ENCODE measurements around the gene FAM221A. TPM values are rescaled to one million over a fixed set of nuclear protein-coding genes. Genes with fewer than 3 reads are reported as not detected.

FAM221A gene
- total and polyA plus RNA-seq, 2 of the 8 experiments (the other 6 are each of a cell fraction or from before 2014, with no cell fraction given) = 21.5 to 39.0 TPM

- Histone ChIP-seq H3K27me3 (replicated peaks in 1 of 4; ENCODE audit: control insufficient read depth in 3 of 4, extremely low read depth in 1 of 4, insufficient read depth in 3 of 4, low read length in 3 of 4) (no peaks in the 10 kb centered on the region), H3K9ac (replicated peaks in 1 of 4; ENCODE audit: extremely low read depth in 1 of 4, low read depth in 3 of 4, low read length in 3 of 4) (no peak overlapping the region), H3K4ac (replicated peaks; ENCODE audit: insufficient read length, low read depth, low read length) (no peak overlapping the region), H4K5ac (ENCODE audit: insufficient read length, low read depth, low read length) (no peak overlapping the region), H3K79me1 (ENCODE audit: low read depth, low read length) (no peaks in the 10 kb centered on the region), H3K4me3 (ENCODE audit: extremely low read depth in 1 of 4, insufficient read depth in 2 of 4, low read depth in 3 of 4, low read length in 4 of 4) (no peak overlapping the region), H4K20me1 (replicated peaks in 1 of 2; ENCODE audit: control insufficient read depth in 1 of 2, insufficient read depth in 2 of 2, low read length in 2 of 2) (no peaks in the 10 kb centered on the region), H4K91ac (replicated peaks; ENCODE audit: insufficient read length, low read length) (no peak overlapping the region), H3K23ac (ENCODE audit: insufficient read length) (no peak overlapping the region), H2AFZ (ENCODE audit: low read length) (0 out of 2 replicates have a peak overlapping the region, but pooled peaks have one; percentile 3), H2BK15ac (ENCODE audit: low read length) (no peak overlapping the region), H4K8ac (ENCODE audit: extremely low read depth, insufficient read depth, low read length) (no peak overlapping the region), H3K56ac (replicated peaks; ENCODE audit: insufficient read length, low read depth, low read length) (no peak overlapping the region), H2BK12ac (ENCODE audit: low read depth, low read length) (no peak overlapping the region), H2BK120ac (replicated peaks; ENCODE audit: low read depth, low read length) (no peak overlapping the region), H2BK5ac (ENCODE audit: low read depth, low read length) (no peak overlapping the region), H3K18ac (ENCODE audit: extremely low read depth, low read length) (no peak overlapping the region), H3K27ac (ENCODE audit: low read depth, low read length) (peak overlapping the region; percentile 12; the same call in 1 of the 2 replicates), H2BK20ac (ENCODE audit: low read length) (no peak overlapping the region), H3K9me3 (ENCODE audit: insufficient read depth in 2 of 2, low read depth in 1 of 2, low read length in 1 of 2) (peaks cover 4 to 6% of the 10 kb centered on the region in 2 experiments; a peak in 2 of 4 replicates), H3K36me3 (ENCODE audit: control insufficient read depth in 2 of 4, insufficient read depth in 4 of 4, low read length in 3 of 4) (no peaks in the 10 kb centered on the region), H2AK5ac (ENCODE audit: low read depth, low read length) (no peak overlapping the region), H3K14ac (ENCODE audit: insufficient read length) (no peak overlapping the region), H3K23me2 (ENCODE audit: low read depth, low read length) (peaks cover 2% of the 10 kb centered on the region; the same call in 1 of the 2 replicates), H3K79me2 (ENCODE audit: control insufficient read depth in 1 of 2, insufficient read depth in 2 of 2, low read length in 2 of 2) (no peaks in the 10 kb centered on the region), H3K4me2 (ENCODE audit: insufficient read depth in 1 of 2, low read depth in 2 of 2, low read length in 2 of 2) (peak overlapping the region in 1 of 2 experiments; percentile 34; a peak in 1 of 4 replicates), H3K4me1 (replicated peaks in 1 of 4; ENCODE audit: control insufficient read depth in 3 of 4, insufficient read depth in 4 of 4, low read length in 3 of 4) (peaks cover 6 to 16% (median 12%) of the 10 kb centered on the region in 4 experiments)
- FAIRE-seq (peak; percentile 36), DNase-seq (ENCODE audit: low read depth in 1 of 2, low spot score in 2 of 2) (no peak)
- CTCF ChIA-PET (ENCODE audit: partially characterized antibody) = interaction anchor here (0.6 to 1.9 kb wide), 7 partner anchors 12 to 1951 kb away, joined by 3 to 10 read pairs (median 4); no protein-coding TSS in a partner anchor
- WGBS, 2 experiments (ENCODE audit: extremely low coverage in 1 of 2, insufficient coverage in 1 of 2, insufficient read length in 1 of 2, insufficient replicate concordance in 2 of 2, low coverage in 1 of 2, low lambda C conversion rate in 2 of 2, missing lambda C conversion rate in 1 of 2) = 33% methylated on average over 7 of the region's 7 CpGs; no CpG with 5 or more reads in 1 of the 2 experiments
- TF ChIP-seq SP1 (IDR thresholded peaks at IDR 0.05; ENCODE audit: low read depth, low read length) (peak; percentile 60; the same call in 1 of the 2 replicates), EP300 (IDR thresholded peaks at IDR 0.05; ENCODE audit: borderline replicate concordance in 1 of 2, low read depth in 2 of 2, low read length in 2 of 2) (0 out of 3 replicates have a peak, but pooled peaks of 1 of the 2 experiments have one; percentile 22), PHF8 (conservative IDR thresholded peaks at IDR 0.05; ENCODE audit: low read depth, low read length) (no peak)
- POLR2A ChIA-PET (ENCODE audit: partially characterized antibody) = interaction anchor here (0.9 to 1.8 kb wide), 4 partner anchors 9 to 128 kb away, joined by 3 to 4 read pairs (median 3); partner anchors contain the start of gene FAM221A
Measured at GRCh38 chr7:23658831-23659427, 21.1 kb upstream of the FAM221A start.

All from H1 (cell line).